ENCODE measurements around the gene PRLHR. TPM values are rescaled to one million over a fixed set of nuclear protein-coding genes. Genes with fewer than 3 reads are reported as not detected.

PRLHR gene
- total and polyA plus RNA-seq, 7 experiments from 2014 or later, result not detected

- H3K9me3 Mint-ChIP-seq, result no peaks in the 10 kb centered on the region
- Histone ChIP-seq H3K27me3 (ENCODE audit: control insufficient read depth in 2 of 2, insufficient read depth in 2 of 2, low read length in 2 of 2) (no peaks in the 10 kb centered on the region), H3K4me3 (ENCODE audit: low read length) (no peak overlapping the region), H3K27ac (ENCODE audit: low read depth, low read length) (no peak overlapping the region), H3K4me1 (ENCODE audit: control insufficient read depth in 2 of 2, insufficient read depth in 2 of 2, low read length in 2 of 2) (no peaks in the 10 kb centered on the region), H3K36me3 (ENCODE audit: control insufficient read depth in 2 of 3, insufficient read depth in 3 of 3, low read length in 3 of 3) (no peaks in the 10 kb centered on the region), H3K9me3 (ENCODE audit: control insufficient read depth in 2 of 3, low read length in 3 of 3) (no peaks in the 10 kb centered on the region)
- intact Hi-C loops (cut with micrococcal nuclease), result no loop called here
- no peak overlapping the region for H3K27ac Mint-ChIP-seq
- POLR2A ChIA-PET, result no interaction called here
- H3K4me1 Mint-ChIP-seq, result peaks cover 2 to 16% (median 11%) of the 10 kb centered on the region in 7 donors
- no peaks in the 10 kb centered on the region for H3K36me3 Mint-ChIP-seq
- no peak for ATAC-seq
- CTCF ChIA-PET, result interaction anchor here (0.7 kb wide), 1 partner anchor 150 kb away, joined by 3 read pairs; no protein-coding TSS in a partner anchor
- no peak overlapping the region for H3K4me3 Mint-ChIP-seq
- DNase-seq, result no peak
- H3K27me3 Mint-ChIP-seq, result peaks cover 0 to 10% (median 0%) of the 10 kb centered on the region in 5 donors
Observed at GRCh38 chr10:118572256-118573041, 23.0 kb downstream of the PRLHR start.

DNA sequence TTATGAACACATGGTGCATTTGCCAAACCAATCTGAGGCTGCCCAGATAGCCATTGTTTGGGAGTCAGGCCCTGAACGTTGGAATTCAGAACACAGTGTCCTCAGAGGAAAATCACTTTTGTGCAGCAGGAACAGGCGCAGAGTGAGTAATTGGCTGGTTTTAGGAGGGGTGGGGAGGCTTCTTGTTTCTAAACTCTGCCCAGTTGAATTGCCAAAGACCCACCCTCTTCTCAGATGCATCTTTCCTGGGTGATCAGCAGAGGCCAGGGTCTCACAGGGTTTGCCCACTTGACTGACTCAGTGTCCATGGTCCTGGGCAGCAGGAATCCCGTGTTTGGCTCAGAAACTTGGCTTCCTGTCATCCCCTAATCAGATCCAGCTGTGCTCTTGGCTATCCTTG lies 24.3 kb downstream of the PRLHR start:
- H3K27ac Mint-ChIP-seq, result no peak overlapping the region
- Histone ChIP-seq H3K27me3 (ENCODE audit: control insufficient read depth in 2 of 2, insufficient read depth in 2 of 2, low read length in 2 of 2) (no peaks in the 10 kb centered on the region), H3K9me3 (ENCODE audit: control insufficient read depth in 2 of 3, low read length in 3 of 3) (no peaks in the 10 kb centered on the region), H3K4me3 (ENCODE audit: low read length) (no peak overlapping the region), H3K36me3 (ENCODE audit: control insufficient read depth in 2 of 3, insufficient read depth in 3 of 3, low read length in 3 of 3) (no peaks in the 10 kb centered on the region), H3K27ac (ENCODE audit: low read depth, low read length) (no peak overlapping the region), H3K4me1 (ENCODE audit: control insufficient read depth in 2 of 2, insufficient read depth in 2 of 2, low read length in 2 of 2) (no peaks in the 10 kb centered on the region)
- H3K36me3 Mint-ChIP-seq, result no peaks in the 10 kb centered on the region
- no peak overlapping the region for H3K4me3 Mint-ChIP-seq
- ChIA-PET CTCF (interaction anchor here (0.7 to 5.4 kb wide), 2 partner anchors 149 to 158 kb away, joined by 3 to 105 read pairs; no protein-coding TSS in a partner anchor), POLR2A (no interaction called here)
- intact Hi-C loops (cut with micrococcal nuclease), result no loop called here
- DNase-seq (no peak), ATAC-seq (no peak)
- H3K4me1 Mint-ChIP-seq, result peaks cover 2 to 19% (median 11%) of the 10 kb centered on the region in 7 donors
- H3K27me3 Mint-ChIP-seq, result peaks cover 0 to 7% (median 0%) of the 10 kb centered on the region in 5 donors
- no peaks in the 10 kb centered on the region for H3K9me3 Mint-ChIP-seq

DNA sequence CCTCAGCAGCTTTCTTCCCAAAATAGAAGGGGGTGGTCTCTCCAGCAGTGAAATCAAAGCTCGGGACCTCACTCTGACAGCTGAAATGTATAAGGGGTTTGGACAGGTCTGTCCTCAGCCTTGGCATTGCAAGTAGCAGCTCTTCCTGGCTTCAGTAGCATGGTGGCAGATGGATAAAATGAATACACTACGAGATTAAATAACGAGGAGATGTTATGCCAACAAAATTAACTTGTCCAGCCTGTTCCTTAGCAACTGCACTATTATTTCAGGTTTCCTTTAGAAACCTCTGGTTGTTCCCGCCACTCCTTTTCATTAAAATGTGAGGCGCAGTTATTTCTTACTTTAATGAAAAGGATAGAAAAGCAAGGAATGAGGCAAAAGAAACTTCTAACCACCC lies 24.9 kb downstream of the PRLHR start:
- no peak for DNase-seq
- ChIA-PET POLR2A (no interaction called here), CTCF (interaction anchor here (0.7 to 5.4 kb wide), 4 partner anchors 141 to 162 kb away, joined by 3 to 105 read pairs (median 8); no protein-coding TSS in a partner anchor)
- Histone ChIP-seq H3K9me3 (ENCODE audit: control insufficient read depth in 2 of 3, low read length in 3 of 3) (no peaks in the 10 kb centered on the region), H3K36me3 (ENCODE audit: control insufficient read depth in 2 of 3, insufficient read depth in 3 of 3, low read length in 3 of 3) (no peaks in the 10 kb centered on the region), H3K27me3 (ENCODE audit: control insufficient read depth in 2 of 2, insufficient read depth in 2 of 2, low read length in 2 of 2) (no peaks in the 10 kb centered on the region), H3K4me1 (ENCODE audit: control insufficient read depth in 2 of 2, insufficient read depth in 2 of 2, low read length in 2 of 2) (no peaks in the 10 kb centered on the region), H3K27ac (ENCODE audit: low read depth, low read length) (no peak overlapping the region), H3K4me3 (ENCODE audit: low read length) (no peak overlapping the region)
- peaks cover 2 to 19% (median 11%) of the 10 kb centered on the region in 7 donors for H3K4me1 Mint-ChIP-seq
- no peak overlapping the region for H3K4me3 Mint-ChIP-seq
- no peaks in the 10 kb centered on the region for H3K9me3 Mint-ChIP-seq
- ATAC-seq, result no peak
- H3K27me3 Mint-ChIP-seq, result peaks cover 0 to 8% (median 0%) of the 10 kb centered on the region in 5 donors
- no peak overlapping the region for H3K27ac Mint-ChIP-seq
- intact Hi-C loops (cut with micrococcal nuclease), result no loop called here
- H3K36me3 Mint-ChIP-seq, result no peaks in the 10 kb centered on the region

GRCh38 chr10:118569882-118570252 lies 25.6 kb downstream of the PRLHR start:
- Histone ChIP-seq H3K27ac (ENCODE audit: low read depth, low read length) (no peak overlapping the region), H3K4me3 (ENCODE audit: low read length) (no peak overlapping the region), H3K9me3 (ENCODE audit: control insufficient read depth in 2 of 3, low read length in 3 of 3) (no peaks in the 10 kb centered on the region), H3K27me3 (ENCODE audit: control insufficient read depth in 2 of 2, insufficient read depth in 2 of 2, low read length in 2 of 2) (no peaks in the 10 kb centered on the region), H3K4me1 (ENCODE audit: control insufficient read depth in 2 of 2, insufficient read depth in 2 of 2, low read length in 2 of 2) (no peaks in the 10 kb centered on the region), H3K36me3 (ENCODE audit: control insufficient read depth in 2 of 3, insufficient read depth in 3 of 3, low read length in 3 of 3) (no peaks in the 10 kb centered on the region)
- Mint-ChIP-seq H3K27me3 (peaks cover 0 to 10% (median 0%) of the 10 kb centered on the region in 5 donors), H3K4me3 (no peak overlapping the region), H3K4me1 (peaks cover 2 to 19% (median 11%) of the 10 kb centered on the region in 7 donors), H3K9me3 (no peaks in the 10 kb centered on the region), H3K36me3 (no peaks in the 10 kb centered on the region), H3K27ac (peak overlapping the region in 1 of 9 donors; percentile 55)
- POLR2A ChIA-PET, result interaction anchor here (0.6 kb wide), 1 partner anchor 151 kb away, joined by 3 read pairs; no protein-coding TSS in a partner anchor
- no peak for DNase-seq
- intact Hi-C loops (cut with micrococcal nuclease), result loop anchor here (2.0 to 5.0 kb wide), 2 partner anchors 457 to 461 kb away; partner anchors contain the start of gene NANOS1 (in 1 of the 2)
- no peak for ATAC-seq
- CTCF ChIA-PET, result interaction anchor here (1.0 to 5.4 kb wide), 10 partner anchors 9 to 229 kb away, joined by 3 to 105 read pairs (median 4); no protein-coding TSS in a partner anchor

DNA sequence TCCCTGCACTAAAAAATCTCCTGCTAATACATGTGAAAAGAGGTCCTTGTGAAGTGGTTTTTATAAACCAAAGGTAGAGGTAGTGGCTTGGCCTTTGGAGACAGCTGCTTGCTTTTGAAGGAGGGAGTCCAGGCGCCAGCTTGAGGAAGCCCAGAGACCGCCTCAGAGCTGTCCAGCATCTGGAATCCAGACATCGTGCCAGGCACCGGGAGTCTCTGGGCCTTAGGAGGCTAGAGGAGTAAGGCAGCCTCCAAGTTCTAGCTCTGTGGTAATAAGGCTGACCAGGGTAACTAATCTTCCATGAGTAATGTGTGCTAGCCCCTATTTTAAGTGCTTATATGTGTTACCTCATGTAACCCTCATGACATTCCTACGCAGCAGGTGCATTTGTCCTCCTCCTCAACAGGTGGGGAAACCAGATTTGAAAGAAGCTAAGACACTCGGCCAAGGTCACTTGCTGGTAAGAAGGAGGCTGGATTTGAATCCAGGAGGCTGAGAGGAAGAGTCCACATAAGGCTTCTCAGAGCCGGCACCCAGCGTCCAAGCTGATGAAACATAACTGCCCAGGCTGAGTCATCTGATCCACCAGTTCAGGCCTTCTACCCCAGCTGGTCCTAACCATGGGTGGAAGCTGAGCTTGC lies 26.1 kb downstream of the PRLHR start:
- Mint-ChIP-seq H3K4me1 (peaks cover 2 to 19% (median 11%) of the 10 kb centered on the region in 7 donors), H3K27ac (peak overlapping the region in 1 of 9 donors; percentile 47), H3K9me3 (no peaks in the 10 kb centered on the region), H3K4me3 (peak overlapping the region in 2 of 10 donors; percentile 6 to 69), H3K36me3 (no peaks in the 10 kb centered on the region), H3K27me3 (peaks cover 0 to 10% (median 0%) of the 10 kb centered on the region in 5 donors)
- ChIA-PET CTCF (interaction anchor here (1.0 to 5.4 kb wide), 18 partner anchors 10 to 281 kb away, joined by 3 to 105 read pairs (median 4); partner anchors contain the start of gene CACUL1), POLR2A (interaction anchor here (0.6 to 0.7 kb wide), 2 partner anchors 152 to 167 kb away, joined by 3 to 5 read pairs; no protein-coding TSS in a partner anchor)
- no peak for ATAC-seq
- intact Hi-C loops (cut with micrococcal nuclease), result loop anchor here (2.0 to 5.0 kb wide), 2 partner anchors 458 to 461 kb away; partner anchors contain the start of gene NANOS1 (in 1 of the 2)
- Histone ChIP-seq H3K4me1 (ENCODE audit: control insufficient read depth in 2 of 2, insufficient read depth in 2 of 2, low read length in 2 of 2) (no peaks in the 10 kb centered on the region), H3K27ac (ENCODE audit: low read depth, low read length) (no peak overlapping the region), H3K9me3 (ENCODE audit: control insufficient read depth in 2 of 3, low read length in 3 of 3) (no peaks in the 10 kb centered on the region), H3K4me3 (ENCODE audit: low read length) (no peak overlapping the region), H3K27me3 (ENCODE audit: control insufficient read depth in 2 of 2, insufficient read depth in 2 of 2, low read length in 2 of 2) (no peaks in the 10 kb centered on the region), H3K36me3 (ENCODE audit: control insufficient read depth in 2 of 3, insufficient read depth in 3 of 3, low read length in 3 of 3) (no peaks in the 10 kb centered on the region)
- no peak for DNase-seq

GRCh38 chr10:118568327-118568848 lies 27.1 kb downstream of the PRLHR start:
- Histone ChIP-seq H3K36me3 (ENCODE audit: control insufficient read depth in 2 of 3, insufficient read depth in 3 of 3, low read length in 3 of 3) (no peaks in the 10 kb centered on the region), H3K4me3 (ENCODE audit: low read length) (no peak overlapping the region), H3K27ac (ENCODE audit: low read depth, low read length) (no peak overlapping the region), H3K9me3 (ENCODE audit: control insufficient read depth in 2 of 3, low read length in 3 of 3) (no peaks in the 10 kb centered on the region), H3K4me1 (ENCODE audit: control insufficient read depth in 2 of 2, insufficient read depth in 2 of 2, low read length in 2 of 2) (no peaks in the 10 kb centered on the region), H3K27me3 (ENCODE audit: control insufficient read depth in 2 of 2, insufficient read depth in 2 of 2, low read length in 2 of 2) (no peaks in the 10 kb centered on the region)
- Mint-ChIP-seq H3K4me3 (peak overlapping the region in 6 of 10 donors; percentile 32 to 69 (median 58)), H3K27ac (peak overlapping the region in 3 of 9 donors; percentile 17 to 47 (median 36)), H3K36me3 (no peaks in the 10 kb centered on the region), H3K9me3 (no peaks in the 10 kb centered on the region), H3K27me3 (peaks cover 0 to 10% (median 0%) of the 10 kb centered on the region in 5 donors), H3K4me1 (peaks cover 2 to 19% (median 11%) of the 10 kb centered on the region in 7 donors)
- intact Hi-C loops (cut with micrococcal nuclease), result loop anchor here (1.0 to 5.0 kb wide), 6 partner anchors 130 to 462 kb away; partner anchors contain the start of gene NANOS1 (in 1 of the 2)
- DNase-seq, result peak; percentile 11 to 80 (median 71)
- ATAC-seq, result peak; percentile 80
- POLR2A ChIA-PET, result interaction anchor here (0.7 to 0.8 kb wide), 2 partner anchors 155 to 168 kb away, joined by 3 to 5 read pairs; no protein-coding TSS in a partner anchor
- CTCF ChIA-PET, result interaction anchor here (0.6 to 5.4 kb wide), 26 partner anchors 9 to 466 kb away, joined by 3 to 105 read pairs (median 4); partner anchors contain the start of gene CACUL1
